Measurements from ENCODE around the gene SEPTIN2.

GRCh38 chr2:241358470-241358869, 42.7 kb downstream of the SEPTIN2 start:
- no peak for TF ChIP-seq CTCF (IDR thresholded peaks at IDR 0.05)
- TF ChIP-seq POLR2A (IDR thresholded peaks at IDR 0.05): no peak
- no peak for TF ChIP-seq POLR2AphosphoS5 (IDR thresholded peaks at IDR 0.05)
